ENCODE measurements around the gene GXYLT1.
"Not testable (repeated sequence)": the region's sequence is repeated elsewhere in the genome, so short reads cannot be mapped to it uniquely, and the experiment has no call there.

GXYLT1 gene

DNA sequence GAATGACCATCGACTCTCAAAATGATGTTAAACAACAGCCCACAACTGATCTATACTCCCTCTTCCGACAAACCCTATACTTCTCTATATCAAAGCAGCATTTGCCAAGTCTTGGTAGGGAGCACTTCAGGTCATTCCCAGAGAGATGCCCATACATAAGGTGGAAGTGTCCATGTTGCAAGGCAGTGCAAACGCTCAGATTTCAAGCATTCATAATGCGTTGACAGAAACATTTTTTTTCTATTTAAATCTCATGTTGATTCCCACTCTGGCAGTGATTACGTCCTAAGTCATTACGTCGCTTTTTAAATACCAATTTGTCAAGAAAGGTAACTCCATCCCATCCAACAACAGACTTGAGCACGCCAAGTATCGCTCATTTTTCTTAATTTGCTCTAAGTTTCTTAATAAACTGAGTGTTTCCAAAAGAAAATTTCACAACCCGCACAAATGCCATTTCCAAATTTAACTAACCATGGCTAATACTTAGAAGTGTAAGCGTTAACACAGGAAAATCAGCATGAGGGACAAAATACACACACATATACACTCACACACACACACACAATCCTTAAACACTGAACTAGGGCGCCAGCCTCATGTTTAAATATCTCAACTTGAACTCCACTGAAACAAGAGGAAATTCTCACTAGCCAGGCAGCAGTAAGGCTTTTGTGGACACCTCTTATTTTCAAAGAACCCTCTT is 1.1 kb downstream of the GXYLT1 start:
- no peak for DNase-seq

DNA sequence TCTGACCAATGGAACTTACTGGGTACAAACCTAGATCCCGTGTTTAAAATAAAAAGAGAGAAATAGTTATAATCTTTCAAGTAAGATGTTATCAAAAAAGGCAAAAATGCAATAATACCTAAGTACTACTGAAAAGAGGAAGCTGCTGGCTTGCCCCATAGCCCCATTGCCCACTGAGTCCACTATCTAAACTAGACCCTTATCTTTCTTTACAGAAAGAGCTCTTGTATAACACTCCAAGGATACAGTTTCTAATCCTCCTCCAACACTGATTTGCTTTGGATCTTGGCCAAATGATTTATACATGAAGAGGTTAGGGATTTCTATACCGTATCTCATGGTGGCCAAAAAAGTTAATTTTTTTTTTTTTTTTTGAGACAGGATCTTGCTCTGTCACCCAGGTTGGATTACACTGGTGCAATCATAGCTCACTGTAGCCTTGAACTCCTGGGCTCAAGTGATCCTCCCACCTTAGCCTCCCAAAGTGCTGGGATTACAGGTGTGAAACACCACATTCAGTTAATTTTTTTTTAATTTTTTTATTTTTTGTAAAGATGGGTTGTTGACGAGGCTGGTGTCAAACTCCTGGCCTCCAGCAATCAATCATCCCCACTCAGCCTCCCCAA is 2.6 kb downstream of the GXYLT1 start:
- DNase-seq, result no peak

DNA sequence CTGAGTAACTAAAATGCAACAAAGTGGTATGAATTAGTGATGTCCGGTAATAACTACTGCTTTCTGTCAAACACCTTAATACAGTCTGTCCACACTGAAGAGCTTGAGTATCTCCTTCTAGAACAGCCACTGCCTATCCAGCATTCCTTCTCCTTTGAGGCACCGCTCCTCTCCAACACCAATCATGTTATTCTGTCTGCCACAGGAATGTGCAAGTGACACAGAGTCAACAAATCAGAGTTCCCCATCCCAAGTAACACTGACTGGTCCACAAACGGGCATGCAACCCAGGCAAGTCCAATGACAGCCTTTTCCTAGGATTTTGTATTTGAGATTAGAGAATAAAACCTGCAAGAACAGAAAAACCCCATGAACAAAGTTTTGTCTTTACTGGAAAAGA is 3.8 kb downstream of the GXYLT1 start:
- DNase-seq, result no peak

DNA sequence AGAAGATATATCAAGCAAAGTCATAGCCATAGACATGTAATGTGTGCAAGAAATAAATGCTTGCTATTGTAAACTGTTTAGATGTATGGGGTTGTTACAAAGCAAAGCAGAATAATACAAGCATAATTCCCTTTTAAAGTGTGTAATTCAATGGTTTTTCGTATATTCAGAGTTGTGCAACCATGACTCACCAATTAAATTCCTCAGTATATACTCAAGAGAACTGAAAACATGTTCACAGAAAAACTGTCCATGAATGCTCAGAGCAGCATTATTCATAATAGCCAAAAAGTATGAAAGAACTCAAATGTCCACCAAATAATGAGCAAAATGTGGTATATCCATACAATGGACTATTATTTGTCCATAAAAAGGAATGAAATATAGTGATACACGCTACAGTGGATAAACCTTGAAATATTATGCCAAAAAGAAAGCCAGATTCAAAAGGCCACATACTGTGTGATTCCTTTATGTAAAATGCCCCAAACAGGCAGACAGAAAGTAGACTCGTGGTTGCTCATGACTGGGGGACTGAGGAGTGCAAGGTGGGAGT is 9.3 kb downstream of the GXYLT1 start:
- DNase-seq, result no peak

DNA sequence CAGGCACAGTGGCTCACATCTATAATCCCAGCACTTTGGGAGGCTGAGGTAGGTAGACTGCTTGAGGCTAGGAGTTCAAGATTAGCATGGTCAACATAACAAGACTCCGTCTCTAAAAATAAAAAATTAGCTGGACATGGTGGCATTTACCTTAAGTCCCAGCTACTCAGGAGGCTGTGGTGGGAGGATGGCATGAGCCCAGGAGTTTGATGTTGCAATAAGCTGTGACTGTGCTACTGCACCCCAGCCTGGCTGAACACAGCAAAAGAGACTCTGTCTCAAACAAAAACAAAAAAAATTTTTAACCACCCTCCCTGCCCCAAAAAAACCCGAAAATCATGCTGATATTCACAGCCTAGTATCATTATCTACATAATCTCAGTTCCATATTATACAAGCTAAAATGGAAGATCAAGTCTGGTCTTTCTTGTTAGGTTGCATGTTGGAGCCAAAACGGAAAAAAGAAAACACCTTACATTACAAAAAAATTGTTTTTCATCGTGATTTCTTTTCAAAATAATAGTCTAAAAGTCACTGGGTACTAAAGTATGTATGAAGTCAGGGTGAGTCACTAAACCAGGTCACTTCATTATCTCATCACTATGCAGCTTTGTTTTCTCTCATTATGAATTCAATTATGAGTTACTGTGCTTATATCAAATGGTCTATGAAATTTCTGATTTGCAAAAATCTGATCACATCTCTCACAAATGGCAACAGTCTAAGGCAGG is 13.8 kb downstream of the GXYLT1 start:
- no peak for DNase-seq

DNA sequence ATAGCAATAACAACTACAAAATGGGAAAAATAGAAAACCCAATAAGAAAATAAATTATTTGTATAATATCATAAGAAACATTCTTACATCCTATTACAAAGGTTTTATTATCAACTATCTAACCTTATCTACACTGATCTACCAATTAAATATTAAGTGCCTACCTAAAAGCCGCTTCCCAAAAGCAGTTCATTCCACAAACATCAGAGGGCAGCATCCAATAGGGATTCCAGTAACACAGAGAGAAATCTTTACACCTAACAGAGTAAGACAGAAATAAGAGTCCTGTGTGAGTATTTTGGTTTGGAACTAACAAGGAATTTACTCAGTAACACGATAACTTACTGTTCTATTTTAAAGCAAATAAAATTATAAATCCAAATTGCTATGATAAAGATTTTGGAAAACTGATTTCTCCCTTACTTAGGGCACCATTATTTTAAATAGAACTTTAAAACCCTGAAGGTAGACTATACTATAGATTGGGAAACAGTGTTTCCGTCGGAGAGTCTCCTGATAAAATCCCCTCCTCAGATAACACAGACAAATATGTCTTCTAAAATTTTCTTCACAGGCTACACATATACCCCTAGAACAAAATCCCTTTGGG is 15.0 kb downstream of the GXYLT1 start:
- DNase-seq, result no peak

DNA sequence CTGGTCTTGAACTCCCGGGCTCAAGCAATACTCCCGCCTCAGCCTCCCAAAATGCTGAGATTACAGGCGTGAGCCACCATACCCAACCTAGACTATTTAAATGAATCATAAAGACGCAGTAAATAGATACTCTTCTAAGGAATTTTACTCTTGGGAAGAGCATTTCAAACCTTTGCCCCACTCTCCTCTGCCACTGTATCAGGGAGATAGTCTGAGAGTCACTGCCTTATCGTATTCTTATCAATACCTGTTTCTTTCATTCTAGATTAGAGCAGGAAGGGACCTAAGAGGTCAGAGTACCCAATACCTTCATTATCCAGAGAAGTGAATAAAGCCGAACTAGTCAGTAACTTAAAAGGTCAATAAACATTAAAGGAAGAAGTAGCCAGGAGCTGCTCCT is 15.8 kb downstream of the GXYLT1 start:
- DNase-seq, result no peak

DNA sequence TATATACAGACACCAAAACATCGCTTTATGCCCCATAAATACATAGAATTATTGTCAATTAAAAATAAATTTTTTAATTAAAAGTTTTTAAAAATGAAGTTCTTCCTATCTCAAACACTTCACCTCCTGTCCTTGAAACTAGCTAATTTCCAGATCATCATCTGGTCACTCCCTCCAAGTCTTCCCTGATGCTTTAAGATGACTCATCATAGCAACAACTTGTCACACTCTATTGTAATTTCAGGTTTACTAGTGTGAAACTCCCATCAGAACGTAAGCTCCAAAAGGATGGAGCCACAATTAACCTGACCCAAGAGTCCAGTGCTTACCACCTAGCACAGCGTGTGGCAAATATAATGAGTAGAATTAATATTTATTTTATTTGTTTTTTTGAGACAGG is 16.3 kb downstream of the GXYLT1 start:
- DNase-seq, result no peak

DNA sequence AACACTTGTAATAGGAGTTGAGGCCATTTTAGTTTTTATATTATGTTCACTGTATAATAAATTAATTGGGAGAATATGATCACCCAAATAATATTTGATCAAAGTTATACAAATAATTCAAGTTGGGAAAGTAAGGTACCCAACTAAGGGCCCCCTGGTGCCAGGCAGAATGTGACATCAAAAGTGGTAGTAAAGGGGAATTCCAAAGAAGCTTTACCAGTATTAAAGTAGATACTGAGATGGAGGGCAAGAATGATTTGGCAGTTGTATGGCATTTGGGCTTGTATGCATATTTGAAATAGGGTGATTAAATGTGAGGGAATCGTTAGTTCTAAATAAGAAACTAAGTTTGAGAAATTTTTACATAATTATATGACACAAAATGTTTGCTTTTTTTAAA is 17.7 kb downstream of the GXYLT1 start:
- no peak for DNase-seq

DNA sequence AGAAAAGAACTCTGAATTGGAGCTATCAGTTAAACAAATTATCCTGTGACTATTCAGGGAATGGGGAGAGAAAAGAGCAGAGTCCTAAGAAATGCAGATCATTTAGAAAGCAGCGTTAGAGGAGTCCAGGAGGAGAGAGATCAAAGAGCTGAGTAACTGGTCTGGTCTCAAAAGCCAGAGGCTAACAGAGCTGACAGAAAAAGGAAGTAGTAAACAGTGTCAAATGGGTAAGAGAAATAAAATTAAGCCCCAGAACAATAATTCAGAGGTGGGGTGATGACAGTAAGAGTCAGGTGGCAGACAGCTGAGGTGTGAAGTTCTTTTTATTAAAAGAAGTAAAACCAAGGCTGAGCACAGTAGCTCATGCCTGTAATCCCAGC is 19.3 kb downstream of the GXYLT1 start:
- DNase-seq, result no peak

DNA sequence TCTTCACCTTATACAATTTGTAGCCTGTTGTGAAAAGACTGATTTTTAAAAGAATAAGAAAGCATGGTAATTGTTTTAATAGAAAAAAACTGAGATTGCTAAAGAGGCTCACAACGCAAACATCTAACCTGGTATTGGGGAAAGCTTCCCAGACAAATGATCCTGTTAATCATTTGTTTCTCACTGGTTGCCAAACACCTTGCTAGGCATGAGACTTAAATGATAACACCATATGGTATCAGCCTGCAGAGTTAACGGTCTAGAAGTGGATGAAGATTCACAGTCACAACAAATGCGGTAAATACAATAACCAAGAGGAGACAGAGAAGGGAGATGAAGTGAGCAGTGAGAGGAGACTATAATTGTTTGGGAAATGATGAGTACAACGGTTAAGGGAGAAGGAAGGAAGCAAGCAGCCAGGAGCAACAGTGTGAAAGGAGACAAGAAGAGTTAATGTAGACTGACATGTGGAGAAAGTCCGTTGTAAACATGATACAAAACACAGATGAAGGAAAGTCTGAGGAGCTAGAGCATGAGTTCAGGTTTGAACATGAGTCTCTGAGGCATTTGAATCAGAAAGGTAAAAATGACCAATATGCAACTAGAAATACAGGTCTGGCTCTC is 19.8 kb downstream of the GXYLT1 start:
- DNase-seq, result no peak

DNA sequence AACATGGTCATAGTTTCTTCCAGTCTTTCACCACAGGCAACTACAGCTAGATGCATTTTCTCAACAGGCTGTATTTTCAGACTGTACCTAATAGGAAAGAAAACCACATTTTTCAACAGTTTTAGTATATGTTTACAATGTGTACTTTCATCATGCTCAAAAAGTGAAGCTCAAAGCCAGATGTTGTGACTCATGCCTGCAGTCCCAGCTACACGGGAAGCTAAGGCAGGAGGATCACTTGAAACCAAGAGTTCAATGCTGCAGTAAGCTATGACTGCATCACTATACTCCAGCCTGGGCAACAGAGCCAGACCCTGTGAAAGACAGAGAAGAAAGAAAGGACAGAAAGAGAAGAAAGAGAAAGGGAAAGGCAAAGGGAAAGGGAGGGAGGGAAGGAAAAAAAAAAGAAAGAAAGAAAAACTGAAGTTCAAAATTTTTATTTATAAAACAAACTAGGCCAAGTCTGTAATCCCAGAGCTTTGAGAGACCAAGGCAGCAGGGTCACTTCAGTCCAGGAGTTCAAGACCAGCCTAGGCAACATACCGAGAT is 25.5 kb downstream of the GXYLT1 start:
- DNase-seq, result no peak

DNA sequence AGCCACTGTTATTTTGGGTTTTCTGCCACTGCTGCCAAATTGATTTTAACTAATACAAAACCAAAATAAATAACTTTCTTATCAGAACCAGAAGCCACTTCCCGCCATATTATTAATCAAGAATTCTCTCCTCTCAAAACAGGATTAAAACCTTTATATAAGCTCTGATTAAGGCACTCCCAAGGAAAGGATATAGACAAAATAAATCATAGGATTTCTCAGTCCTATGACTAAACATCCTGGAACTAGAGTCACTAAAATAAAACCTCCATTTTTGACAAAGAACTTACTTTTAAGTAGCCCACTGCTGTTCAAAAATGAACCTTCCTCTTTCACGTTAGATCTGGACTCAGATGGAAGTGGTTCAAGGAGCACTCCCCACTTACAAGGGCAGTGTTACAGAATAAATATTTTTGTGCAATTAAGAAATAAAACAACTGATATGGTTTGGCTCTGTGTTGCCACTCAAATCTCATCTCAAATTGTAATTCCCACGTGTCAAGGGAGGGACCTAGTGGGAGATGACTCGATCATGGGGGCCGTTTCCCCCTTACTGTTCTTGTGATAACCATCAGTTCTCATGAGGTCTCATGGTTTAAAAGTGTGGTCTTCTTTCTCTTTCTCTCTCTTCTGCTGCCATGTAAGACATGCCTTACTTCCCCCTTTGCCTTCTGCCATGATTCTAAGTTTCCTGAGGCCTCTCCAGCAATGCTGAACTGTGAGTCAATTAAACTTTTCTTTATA is 26.4 kb downstream of the GXYLT1 start:
- no peak for DNase-seq

DNA sequence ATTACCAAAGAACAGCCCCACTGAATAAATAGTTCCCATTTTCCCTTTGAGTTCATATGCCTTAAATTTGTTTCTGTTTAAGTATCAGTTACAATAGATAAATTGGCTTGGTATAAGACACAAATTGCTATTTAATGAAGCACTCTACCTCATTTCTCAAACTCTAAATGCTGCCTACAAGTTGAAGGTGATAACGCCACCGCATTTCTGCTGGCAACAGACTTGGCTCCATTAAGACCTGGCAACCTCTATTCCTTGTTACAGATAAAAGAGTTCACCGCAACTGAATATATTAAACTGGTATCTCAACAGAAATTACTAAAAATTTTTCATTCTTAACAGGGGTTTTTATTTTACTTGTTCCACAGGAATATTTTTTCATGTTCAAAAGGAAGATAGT is 35.6 kb downstream of the GXYLT1 start:
- DNase-seq, result no peak

DNA sequence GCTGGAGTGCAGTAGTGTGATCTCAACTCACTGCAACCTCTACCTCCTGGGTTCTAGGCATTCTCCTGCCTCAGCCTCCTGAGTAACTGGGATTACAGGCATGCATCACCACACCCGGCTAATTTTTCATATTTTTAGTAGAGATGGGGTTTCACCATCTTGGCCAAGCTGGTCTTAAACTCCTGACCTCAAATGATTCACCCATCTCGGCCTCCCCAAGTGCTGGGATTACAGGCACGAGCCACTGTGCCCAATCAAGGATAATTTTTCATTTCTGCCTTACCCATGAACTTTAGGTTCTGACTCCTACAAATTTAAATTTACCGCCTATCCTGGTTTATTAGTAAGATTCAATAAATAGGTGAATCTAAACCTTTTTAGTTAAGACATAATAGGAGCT is 37.9 kb downstream of the GXYLT1 start:
- not testable (repeated sequence) for DNase-seq

DNA sequence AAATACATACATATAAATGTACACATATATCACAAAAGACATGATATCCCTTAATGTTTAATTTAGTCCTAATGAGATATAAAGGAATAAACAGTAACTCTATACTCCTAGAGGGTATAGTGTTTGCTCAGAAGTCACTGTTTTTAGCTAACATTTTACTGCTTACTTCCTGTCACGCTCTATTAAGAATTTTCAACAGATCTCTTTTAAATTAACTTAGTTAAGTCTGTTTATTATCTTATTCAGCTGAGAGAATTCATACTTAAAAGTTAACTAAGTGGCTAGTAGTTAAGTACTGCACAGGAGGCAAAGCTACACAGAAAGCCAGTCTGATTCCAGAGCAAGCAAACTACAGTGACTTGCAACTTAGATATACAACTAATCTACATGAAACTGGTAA is 39.9 kb downstream of the GXYLT1 start:
- no peak for DNase-seq

DNA sequence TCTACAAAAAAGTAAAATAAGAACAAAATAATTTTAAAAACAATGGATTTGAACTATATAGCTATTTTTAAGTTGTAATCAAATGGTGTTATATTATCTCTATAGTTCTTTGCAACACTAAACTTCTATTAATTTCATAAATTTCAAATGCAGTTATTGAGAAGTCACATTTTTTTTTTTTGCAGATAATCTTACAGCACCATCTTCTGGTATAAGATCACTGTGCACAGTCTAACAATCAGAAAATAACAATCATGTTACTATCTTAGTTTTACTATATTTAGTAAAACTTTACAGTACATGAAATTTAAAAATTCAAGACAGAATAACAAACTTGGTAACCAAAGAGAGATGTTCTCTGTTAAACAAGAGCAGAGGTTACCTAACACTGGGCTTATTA is 40.6 kb downstream of the GXYLT1 start:
- DNase-seq, result no peak

DNA sequence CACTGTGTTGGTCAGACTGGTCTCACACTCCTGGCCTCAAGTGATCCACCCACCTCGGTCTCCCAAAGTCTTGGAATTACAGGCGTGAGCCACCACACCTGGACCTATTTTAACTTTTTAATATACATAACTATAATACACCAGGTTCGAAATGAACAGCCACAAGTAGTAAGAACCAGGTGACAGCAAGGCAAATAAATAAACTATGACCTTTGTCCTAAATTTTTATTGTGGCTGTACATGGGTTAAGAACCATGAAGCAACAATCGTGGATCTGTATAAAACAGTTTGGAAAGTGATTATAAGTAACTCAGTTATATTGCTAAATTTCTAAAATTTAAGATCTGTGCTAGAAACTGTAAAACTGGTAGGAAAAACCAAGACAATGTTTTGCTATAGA is 41.5 kb downstream of the GXYLT1 start:
- no peak for DNase-seq

DNA sequence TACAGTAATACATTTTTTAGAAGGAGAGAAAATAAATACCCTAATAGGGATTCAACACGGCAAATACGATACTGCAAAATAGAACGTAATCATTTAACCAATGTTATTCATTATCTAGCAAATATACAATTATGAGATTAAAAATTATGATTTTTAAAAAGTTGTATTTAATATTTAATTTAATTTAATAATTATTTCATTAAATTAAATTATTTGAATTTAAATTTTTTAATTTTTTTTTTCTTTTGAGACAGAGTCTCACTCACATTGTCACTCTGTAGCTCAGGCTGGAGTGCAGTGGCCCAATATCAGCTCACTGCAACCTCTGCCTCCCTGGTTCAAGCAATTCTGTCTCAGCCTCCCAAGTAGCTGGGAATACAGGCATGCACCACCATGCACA is 42.0 kb downstream of the GXYLT1 start:
- no peak for DNase-seq

DNA sequence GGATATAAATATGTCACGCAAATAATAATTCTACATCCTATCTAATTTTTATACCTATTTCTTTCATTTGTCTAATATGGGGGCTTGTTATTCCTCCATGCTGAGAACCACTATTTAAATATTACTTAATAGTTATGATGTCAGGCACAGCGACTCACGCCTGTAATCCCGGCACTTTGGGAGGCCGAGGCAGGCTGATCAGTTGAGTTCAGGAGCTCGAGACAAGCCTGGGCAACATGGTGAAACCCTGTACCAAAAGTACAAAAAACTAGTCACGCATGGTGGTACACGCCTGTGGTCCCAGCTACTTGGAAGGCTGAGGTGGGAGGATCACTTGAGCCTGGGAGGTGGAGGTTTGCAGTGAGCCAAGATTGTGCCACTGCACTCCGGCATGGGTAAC is 45.2 kb downstream of the GXYLT1 start:
- no peak for DNase-seq

DNA sequence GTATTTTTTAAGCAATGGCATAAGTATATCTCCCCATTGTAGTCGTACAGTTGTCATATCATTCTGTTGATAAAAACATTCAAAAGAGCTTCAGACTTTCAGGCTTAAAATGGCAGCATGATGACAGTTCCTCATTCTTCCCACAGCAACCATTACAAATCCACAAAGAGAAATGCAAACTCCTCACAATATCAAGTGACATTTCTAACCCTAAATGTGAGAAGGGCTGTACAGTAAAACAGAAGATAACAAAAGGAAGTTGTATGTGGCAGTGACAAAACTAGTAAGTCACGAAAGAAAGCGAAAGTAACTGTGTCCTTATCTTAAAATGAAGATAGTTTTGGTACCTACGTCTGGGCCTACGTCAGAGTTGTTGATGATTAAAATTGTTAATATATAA is 46.7 kb downstream of the GXYLT1 start:
- DNase-seq, result no peak

DNA sequence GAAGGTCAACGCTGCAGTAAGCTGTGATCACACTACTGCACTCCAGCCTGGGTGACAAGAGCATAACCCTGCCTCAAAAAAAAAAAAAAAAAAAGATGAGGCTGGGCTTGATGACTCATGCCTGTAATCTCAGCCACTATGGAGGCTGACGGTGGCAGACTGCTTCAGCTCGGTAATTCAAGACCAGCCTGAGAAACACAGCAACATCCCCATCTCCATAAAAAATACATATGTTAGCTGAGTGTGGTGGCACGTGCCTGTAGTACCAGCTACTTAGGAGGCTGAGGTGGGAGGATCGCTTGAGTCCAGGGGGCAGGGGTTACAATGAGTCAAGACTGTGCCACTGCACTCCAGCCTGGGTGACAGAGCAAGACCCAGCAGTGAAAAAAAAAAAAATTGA is 50.4 kb downstream of the GXYLT1 start:
- peak; percentile 8 for DNase-seq

Measured in stimulated activated CD4-positive, alpha-beta T cell treated with anti-CD3 and anti-CD28 coated beads, Interleukin-12 subunit alpha, Interleukin-12 subunit beta, amount 100 ng/mL, for 4 hours (primary cell).